Keratinocyte (primary cell): ENCODE results near the gene LIMD2. TPM values are rescaled to one million over a fixed set of nuclear protein-coding genes. Genes with fewer than 3 reads are reported as not detected.

ENCODE experiments used
- DNase-seq: peaks from one replicate; pipeline ENCODE4 v3.0.0-alpha.2; 2011; ENCODE audit warnings: low read depth, missing footprints, low spot score
- FAIRE-seq: peaks from 2 replicates; lab custom pipeline; 2011; peaks lifted over from hg19 to GRCh38; lab: Jason Lieb, UNC
- H2AFZ ChIP-seq: 2 replicates; pipeline ENCODE4 v1.6.0; 2012; ENCODE audit warnings: low read length, control low read depth, inconsistent platforms; ENCODE audit not compliant: control insufficient read depth
- H3K27ac ChIP-seq: 2 replicates; pipeline ENCODE4 v1.5.1; 2011; ENCODE audit warnings: low read length; ENCODE audit not compliant: control insufficient read depth, insufficient read depth
- H3K27me3 ChIP-seq: 3 replicates; pipeline ENCODE4 v1.6.0; 2011; ENCODE audit warnings: low read length; ENCODE audit not compliant: control insufficient read depth, insufficient read depth; ENCODE audit errors: extremely low read depth
- H3K36me3 ChIP-seq, 2 experiments: 2 replicates in 1 of 2; 3 replicates in 1 of 2; pipeline ENCODE4 v1.5.1; 2011; ENCODE audit warnings: low read length in 2 of 2, mild to moderate bottlenecking in 1 of 2; ENCODE audit not compliant: control insufficient read depth in 2 of 2, insufficient read depth in 2 of 2; ENCODE audit errors: extremely low read depth in 1 of 2
- H3K4me1 ChIP-seq: 3 replicates; pipeline ENCODE4 v1.5.1; 2011; ENCODE audit warnings: low read length; ENCODE audit not compliant: control insufficient read depth, insufficient read depth; ENCODE audit errors: extremely low read depth
- H3K4me2 ChIP-seq: 3 replicates; pipeline ENCODE4 v1.6.0; 2011; ENCODE audit warnings: low read depth, low read length; ENCODE audit not compliant: control insufficient read depth, insufficient read depth; ENCODE audit errors: extremely low read depth
- H3K4me3 ChIP-seq, 3 experiments: fragments of 200-600 bp in 1 of 3; sonication (generic) in 1 of 3; 2 replicates in 2 of 3; 3 replicates in 1 of 3; pipeline ENCODE4 v1.5.1; 2011 to 2016; ENCODE audit warnings: low read length in 3 of 3, mild to moderate bottlenecking in 3 of 3, control low read depth in 2 of 3, inconsistent platforms in 1 of 3, low read depth in 1 of 3, mixed read lengths in 1 of 3, mixed run types in 1 of 3, moderate library complexity in 1 of 3; ENCODE audit not compliant: control insufficient read depth in 2 of 3, insufficient read depth in 2 of 3; ENCODE audit errors: extremely low read depth in 1 of 3
- H3K79me2 ChIP-seq: 2 replicates; pipeline ENCODE4 v1.6.0; 2012; ENCODE audit warnings: low read length; ENCODE audit not compliant: control insufficient read depth, insufficient read depth
- H3K9ac ChIP-seq: 3 replicates; pipeline ENCODE4 v1.6.0; 2011; ENCODE audit warnings: low read length; ENCODE audit not compliant: control insufficient read depth, insufficient read depth; ENCODE audit errors: extremely low read depth
- H3K9me1 ChIP-seq: 3 replicates; pipeline ENCODE4 v1.6.0; 2011; ENCODE audit warnings: low read length; ENCODE audit not compliant: control insufficient read depth, insufficient read depth; ENCODE audit errors: extremely low read depth
- H3K9me3 ChIP-seq: 2 replicates; pipeline ENCODE4 v1.5.1; 2012; ENCODE audit warnings: low read depth, low read length; ENCODE audit not compliant: control insufficient read depth
- H4K20me1 ChIP-seq: 3 replicates; pipeline ENCODE4 v1.6.0; 2011; ENCODE audit warnings: low read length; ENCODE audit not compliant: control insufficient read depth, insufficient read depth; ENCODE audit errors: extremely low read depth
- EZH2 ChIP-seq: IDR thresholded peaks from one replicate; pipeline ENCODE4 v1.6.1; 2012; ENCODE audit warnings: inconsistent platforms, mild to moderate bottlenecking, low read length, moderate library complexity
- dilution Hi-C: fragments of 300-500 bp; cut with MboI; formaldehyde crosslinking; loops from one replicate; pipeline ENCODE4 v1.7.0; 2020; ENCODE audit warnings: low sequenced_read_pairs; ENCODE audit not compliant: extremely low pct_ligation_motif_present
- polyA plus RNA-seq, 5 experiments: library from polyadenylated mRNA; depleted of rRNA in 3 of 5; stranded (reverse) in 3 of 5; stranded (forward) in 1 of 5; unstranded in 1 of 5; fragments of >200 nt; gene quantifications; 1 replicate in 1 of 5; 2 replicates in 3 of 5; 3 replicates in 1 of 5; pipeline versions ENCODE4 v1.2.1 to v1.2.3, GENCODE V29; 2011 to 2012; ENCODE audit warnings: missing spikeins in 2 of 5, low read depth in 1 of 5, low replicate concordance in 1 of 5
- TF ChIP-seq, protein P1 (sequence below), 3 experiments: IDR thresholded peaks in 1 of 3; conservative IDR thresholded peaks in 1 of 3; optimal IDR thresholded peaks in 1 of 3; 2 replicates in 2 of 3; 3 replicates in 1 of 3; pipeline versions ENCODE3 to v1.5.1; 2011; ENCODE audit warnings: low read length in 3 of 3, mild to moderate bottlenecking in 3 of 3, moderate library complexity in 2 of 3, control low read depth in 1 of 3, inconsistent platforms in 1 of 3; ENCODE audit not compliant: insufficient read depth in 2 of 3; ENCODE audit errors: extremely low read depth in 1 of 3

The LIMD2 gene
- polyA plus RNA-seq, 1 donor (not counting 4 experiments of a cell fraction or from before 2014, with no cell fraction given), result 1.6 TPM

DNA sequence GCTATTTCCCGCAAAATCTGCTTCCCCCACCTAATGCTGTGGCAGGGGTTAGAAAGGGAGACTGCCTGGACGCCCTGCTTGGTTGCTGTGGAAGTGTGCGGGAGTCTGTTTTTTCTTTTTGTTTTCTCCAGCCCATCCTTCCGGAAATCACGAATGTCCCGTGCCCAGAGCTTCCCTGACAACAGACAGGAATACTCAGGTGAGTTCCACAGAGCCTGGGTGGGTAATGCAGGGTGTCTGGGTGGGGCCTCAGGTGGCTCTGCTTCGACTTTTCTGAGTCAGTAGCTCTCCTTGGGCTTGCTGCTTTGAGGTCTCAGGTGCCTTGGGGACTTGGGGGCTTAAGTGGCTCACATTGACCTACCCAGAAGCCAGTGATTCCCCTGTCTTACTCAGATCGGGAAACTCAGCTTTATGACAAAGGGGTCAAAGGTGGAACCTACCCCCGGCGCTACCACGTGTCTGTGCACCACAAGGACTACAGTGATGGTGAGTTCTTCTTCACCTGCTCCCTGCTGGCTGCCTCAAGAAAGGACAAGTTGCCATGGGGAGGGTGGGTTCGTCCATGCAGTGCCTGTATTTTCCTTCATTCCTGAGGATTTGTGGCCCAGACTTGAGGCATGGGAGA lies 11.4 kb downstream of the LIMD2 start:
- Histone ChIP-seq H2AFZ (no peak overlapping the region), H3K79me2 (no peaks in the 10 kb centered on the region), H4K20me1 (no peaks in the 10 kb centered on the region), H3K36me3 (peaks cover 13 to 24% of the 10 kb centered on the region in 2 experiments), H3K4me2 (no peak overlapping the region), H3K27ac (no peak overlapping the region), H3K4me1 (no peaks in the 10 kb centered on the region), H3K27me3 (no peaks in the 10 kb centered on the region), H3K9me1 (no peaks in the 10 kb centered on the region), H3K4me3 (no peak overlapping the region), H3K9ac (no peak overlapping the region), H3K9me3 (no peaks in the 10 kb centered on the region)
- DNase-seq (no peak), FAIRE-seq (no peak)
- TF ChIP-seq, protein P1, sequence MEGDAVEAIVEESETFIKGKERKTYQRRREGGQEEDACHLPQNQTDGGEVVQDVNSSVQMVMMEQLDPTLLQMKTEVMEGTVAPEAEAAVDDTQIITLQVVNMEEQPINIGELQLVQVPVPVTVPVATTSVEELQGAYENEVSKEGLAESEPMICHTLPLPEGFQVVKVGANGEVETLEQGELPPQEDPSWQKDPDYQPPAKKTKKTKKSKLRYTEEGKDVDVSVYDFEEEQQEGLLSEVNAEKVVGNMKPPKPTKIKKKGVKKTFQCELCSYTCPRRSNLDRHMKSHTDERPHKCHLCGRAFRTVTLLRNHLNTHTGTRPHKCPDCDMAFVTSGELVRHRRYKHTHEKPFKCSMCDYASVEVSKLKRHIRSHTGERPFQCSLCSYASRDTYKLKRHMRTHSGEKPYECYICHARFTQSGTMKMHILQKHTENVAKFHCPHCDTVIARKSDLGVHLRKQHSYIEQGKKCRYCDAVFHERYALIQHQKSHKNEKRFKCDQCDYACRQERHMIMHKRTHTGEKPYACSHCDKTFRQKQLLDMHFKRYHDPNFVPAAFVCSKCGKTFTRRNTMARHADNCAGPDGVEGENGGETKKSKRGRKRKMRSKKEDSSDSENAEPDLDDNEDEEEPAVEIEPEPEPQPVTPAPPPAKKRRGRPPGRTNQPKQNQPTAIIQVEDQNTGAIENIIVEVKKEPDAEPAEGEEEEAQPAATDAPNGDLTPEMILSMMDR (optimal IDR thresholded peaks at IDR 0.05 in 1 of 3, IDR thresholded peaks at IDR 0.05 in 1 of 3, conservative IDR thresholded peaks at IDR 0.05 in 1 of 3; ENCODE audit: extremely low read depth in 1 of 3, insufficient read depth in 2 of 3, low read length in 3 of 3), result no peak
- TF ChIP-seq EZH2, result no peak
- dilution Hi-C loops, result no loop called here

DNA sequence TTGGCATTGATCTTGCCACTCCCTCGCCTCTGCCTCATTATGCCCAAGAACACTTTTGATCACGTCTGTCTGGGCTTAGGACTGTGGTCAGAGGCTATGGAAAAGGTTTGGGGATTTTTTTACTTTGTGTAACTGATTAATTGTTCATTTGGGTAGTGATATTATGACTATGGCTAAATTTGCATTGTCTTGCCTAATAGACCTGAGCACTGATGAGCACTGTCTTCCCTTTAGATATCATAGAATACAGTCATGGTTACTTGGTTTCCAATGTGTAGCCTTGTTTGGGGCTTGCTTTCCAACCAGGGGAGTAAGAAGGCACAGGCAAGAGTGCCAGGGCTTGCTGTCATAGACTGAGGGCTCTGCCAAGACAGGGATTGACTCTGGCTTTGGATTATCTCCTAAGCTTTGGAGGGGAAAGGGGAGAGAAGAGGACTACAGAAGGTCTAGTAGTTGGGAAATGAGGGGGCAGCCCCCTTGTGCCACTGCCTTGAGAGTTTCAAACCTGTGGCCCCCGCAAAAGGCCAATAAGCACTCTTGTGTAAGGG lies 13.7 kb downstream of the LIMD2 start:
- no peak for DNase-seq
- H4K20me1 ChIP-seq, result no peaks in the 10 kb centered on the region
- H3K4me2 ChIP-seq, result no peak overlapping the region
- no peak overlapping the region for H3K9ac ChIP-seq
- H3K4me1 ChIP-seq, result no peaks in the 10 kb centered on the region
- H3K79me2 ChIP-seq, result no peaks in the 10 kb centered on the region
- FAIRE-seq, result no peak
- H3K27me3 ChIP-seq, result no peaks in the 10 kb centered on the region
- no peaks in the 10 kb centered on the region for H3K9me1 ChIP-seq
- TF ChIP-seq, protein P1 (optimal IDR thresholded peaks at IDR 0.05 in 1 of 3, IDR thresholded peaks at IDR 0.05 in 1 of 3, conservative IDR thresholded peaks at IDR 0.05 in 1 of 3; ENCODE audit: extremely low read depth in 1 of 3, insufficient read depth in 2 of 3, low read length in 3 of 3), result no peak
- no peak for TF ChIP-seq EZH2
- H3K27ac ChIP-seq, result no peak overlapping the region
- dilution Hi-C loops, result no loop called here
- no peak overlapping the region for H3K4me3 ChIP-seq
- H3K9me3 ChIP-seq, result no peaks in the 10 kb centered on the region
- H2AFZ ChIP-seq, result no peak overlapping the region
- H3K36me3 ChIP-seq, result peaks cover 15 to 25% of the 10 kb centered on the region in 2 experiments
